Stimulated activated memory B cell treated with anti-CD40 and anti-IgM and Interleukin-4, amounts not matched to agents 10 μg/mL and 1 μg/mL and 100 μg/mL, for 72 hours (primary cell): ENCODE data around the gene PRIMA1.

Experiments used
- ATAC-seq: fragments of 150-1000 bp; cut with Tn5 transposase; 2 replicates; pipeline ENCODE4 v1.10.0; 2021
- H3K27ac Mint-ChIP-seq: one replicate; pipeline ENCODE4 v1.8.0; 2022; ENCODE audit warnings: mild to moderate bottlenecking, mixed read lengths
- H3K27me3 Mint-ChIP-seq: one replicate; pipeline ENCODE4 v1.8.0; 2022; ENCODE audit warnings: mixed read lengths
- H3K36me3 Mint-ChIP-seq: one replicate; pipeline ENCODE4 v1.8.0; 2022; ENCODE audit warnings: mixed read lengths
- H3K4me1 Mint-ChIP-seq: one replicate; pipeline ENCODE4 v1.8.0; 2022; ENCODE audit warnings: mixed read lengths
- H3K4me3 Mint-ChIP-seq: one replicate; pipeline ENCODE4 v1.8.0; 2022; ENCODE audit warnings: mild to moderate bottlenecking, moderate library complexity, mixed read lengths
- H3K9me3 Mint-ChIP-seq: one replicate; pipeline ENCODE4 v1.8.0; 2022; ENCODE audit warnings: mixed read lengths

PRIMA1 gene

GRCh38 chr14:93733631-93734030 is 54.7 kb downstream of the PRIMA1 start:
- H3K4me3 Mint-ChIP-seq, result no peak overlapping the region
- no peaks in the 10 kb centered on the region for H3K36me3 Mint-ChIP-seq
- no peak for ATAC-seq
- peaks cover 22% of the 10 kb centered on the region for H3K27me3 Mint-ChIP-seq
- H3K9me3 Mint-ChIP-seq, result no peaks in the 10 kb centered on the region
- no peaks in the 10 kb centered on the region for H3K4me1 Mint-ChIP-seq
- no peak overlapping the region for H3K27ac Mint-ChIP-seq

DNA sequence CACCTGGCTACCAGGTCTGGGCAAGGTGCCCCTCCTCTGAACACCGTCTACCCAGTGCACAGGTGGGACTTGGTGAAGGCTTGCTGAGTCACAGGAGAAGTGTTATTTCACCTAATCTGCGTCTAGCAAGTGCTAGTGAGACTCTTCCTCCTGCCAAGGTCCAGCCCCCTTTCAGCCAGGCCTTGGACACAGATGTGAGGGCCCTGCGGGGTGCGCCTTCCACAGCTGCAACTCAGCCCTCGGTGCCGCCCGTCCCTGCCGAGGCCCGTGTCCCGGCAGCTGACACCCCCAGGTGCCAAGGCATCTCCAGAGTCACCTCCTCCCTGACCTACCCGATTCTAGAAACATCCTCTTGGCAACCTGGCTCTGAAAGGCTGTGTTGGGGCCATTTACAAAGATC is 55.1 kb downstream of the PRIMA1 start:
- no peak overlapping the region for H3K4me3 Mint-ChIP-seq
- H3K36me3 Mint-ChIP-seq, result no peaks in the 10 kb centered on the region
- H3K27me3 Mint-ChIP-seq, result peaks cover 18% of the 10 kb centered on the region
- no peaks in the 10 kb centered on the region for H3K9me3 Mint-ChIP-seq
- ATAC-seq, result no peak
- no peaks in the 10 kb centered on the region for H3K4me1 Mint-ChIP-seq
- H3K27ac Mint-ChIP-seq, result no peak overlapping the region

- H3K4me1 Mint-ChIP-seq, result no peaks in the 10 kb centered on the region
- H3K36me3 Mint-ChIP-seq, result no peaks in the 10 kb centered on the region
- peaks cover 11% of the 10 kb centered on the region for H3K27me3 Mint-ChIP-seq
- H3K4me3 Mint-ChIP-seq, result no peak overlapping the region
- H3K9me3 Mint-ChIP-seq, result no peaks in the 10 kb centered on the region
- no peak for ATAC-seq
- no peak overlapping the region for H3K27ac Mint-ChIP-seq
These were observed 55.8 kb downstream of the PRIMA1 start for GRCh38 chr14:93732524-93732923.

- ATAC-seq, result no peak
- no peak overlapping the region for H3K27ac Mint-ChIP-seq
- H3K9me3 Mint-ChIP-seq, result no peaks in the 10 kb centered on the region
- H3K4me3 Mint-ChIP-seq, result no peak overlapping the region
- no peaks in the 10 kb centered on the region for H3K4me1 Mint-ChIP-seq
- peaks cover 4% of the 10 kb centered on the region for H3K27me3 Mint-ChIP-seq
- no peaks in the 10 kb centered on the region for H3K36me3 Mint-ChIP-seq
These were observed 56.5 kb downstream of the PRIMA1 start for GRCh38 chr14:93731753-93732152.

- no peak for ATAC-seq
- H3K4me1 Mint-ChIP-seq, result no peaks in the 10 kb centered on the region
- no peak overlapping the region for H3K4me3 Mint-ChIP-seq
- H3K27me3 Mint-ChIP-seq, result no peaks in the 10 kb centered on the region
- H3K9me3 Mint-ChIP-seq, result no peaks in the 10 kb centered on the region
- no peaks in the 10 kb centered on the region for H3K36me3 Mint-ChIP-seq
- H3K27ac Mint-ChIP-seq, result no peak overlapping the region
These were observed 58.3 kb downstream of the PRIMA1 start for GRCh38 chr14:93729993-93730392.

DNA sequence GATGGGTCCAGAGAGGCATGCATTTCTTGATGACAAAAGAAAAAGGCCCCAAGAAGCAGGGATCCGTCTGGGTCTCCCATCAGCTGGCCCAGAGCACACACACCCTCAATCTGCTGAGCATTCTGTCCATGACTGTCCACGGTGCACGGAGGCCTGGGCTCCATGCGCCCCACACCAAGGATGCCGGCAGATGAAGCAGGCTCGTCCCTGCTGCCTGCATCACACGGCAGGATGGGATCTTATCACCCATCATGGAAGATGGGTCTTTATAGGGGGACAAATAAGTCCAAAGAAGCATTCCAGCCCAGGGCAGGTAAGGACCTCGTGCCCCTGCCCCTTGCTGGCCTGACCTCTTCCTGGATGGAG is 59.7 kb downstream of the PRIMA1 start:
- H3K36me3 Mint-ChIP-seq, result no peaks in the 10 kb centered on the region
- no peak overlapping the region for H3K4me3 Mint-ChIP-seq
- H3K9me3 Mint-ChIP-seq, result no peaks in the 10 kb centered on the region
- H3K27ac Mint-ChIP-seq, result no peak overlapping the region
- no peaks in the 10 kb centered on the region for H3K27me3 Mint-ChIP-seq
- no peaks in the 10 kb centered on the region for H3K4me1 Mint-ChIP-seq
- no peak for ATAC-seq

DNA sequence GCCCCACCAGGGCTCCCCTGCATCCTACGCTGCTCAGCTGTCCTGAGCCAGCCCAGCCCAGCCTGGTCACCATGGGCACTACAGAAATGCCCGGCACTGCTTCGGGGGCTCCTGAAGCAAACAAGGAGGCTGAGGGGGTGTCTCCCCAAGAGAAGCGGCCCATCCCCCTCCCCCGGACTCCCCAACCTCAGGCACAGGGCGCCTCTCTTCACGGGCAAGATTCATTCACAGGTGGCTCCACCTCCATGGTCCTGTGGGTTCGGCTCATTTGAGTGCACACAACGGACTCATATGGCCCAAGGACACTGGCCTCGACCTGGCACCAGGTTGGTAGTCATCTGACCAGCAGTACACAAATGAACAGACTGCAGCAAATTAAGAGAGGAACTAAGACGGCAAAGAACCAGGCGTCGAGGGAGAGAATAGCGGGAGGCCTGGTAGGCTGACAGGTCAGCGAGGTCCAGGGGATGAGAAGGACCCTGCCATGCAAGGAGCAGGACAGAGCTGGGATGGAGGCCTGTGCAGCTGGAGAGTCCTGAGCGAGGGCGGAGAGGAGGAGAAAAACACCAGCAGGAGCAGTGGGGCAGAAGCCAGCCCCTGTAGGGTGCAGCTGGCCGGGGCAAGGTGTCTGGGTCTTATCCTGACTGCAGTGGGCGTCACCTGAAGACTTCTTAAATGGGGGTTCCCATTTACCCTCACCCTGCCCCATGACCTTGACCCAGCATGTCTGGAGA is 60.2 kb downstream of the PRIMA1 start:
- H3K27ac Mint-ChIP-seq, result no peak overlapping the region
- H3K9me3 Mint-ChIP-seq, result no peaks in the 10 kb centered on the region
- H3K4me3 Mint-ChIP-seq, result no peak overlapping the region
- H3K27me3 Mint-ChIP-seq, result no peaks in the 10 kb centered on the region
- no peak for ATAC-seq
- H3K4me1 Mint-ChIP-seq, result no peaks in the 10 kb centered on the region
- no peaks in the 10 kb centered on the region for H3K36me3 Mint-ChIP-seq

DNA sequence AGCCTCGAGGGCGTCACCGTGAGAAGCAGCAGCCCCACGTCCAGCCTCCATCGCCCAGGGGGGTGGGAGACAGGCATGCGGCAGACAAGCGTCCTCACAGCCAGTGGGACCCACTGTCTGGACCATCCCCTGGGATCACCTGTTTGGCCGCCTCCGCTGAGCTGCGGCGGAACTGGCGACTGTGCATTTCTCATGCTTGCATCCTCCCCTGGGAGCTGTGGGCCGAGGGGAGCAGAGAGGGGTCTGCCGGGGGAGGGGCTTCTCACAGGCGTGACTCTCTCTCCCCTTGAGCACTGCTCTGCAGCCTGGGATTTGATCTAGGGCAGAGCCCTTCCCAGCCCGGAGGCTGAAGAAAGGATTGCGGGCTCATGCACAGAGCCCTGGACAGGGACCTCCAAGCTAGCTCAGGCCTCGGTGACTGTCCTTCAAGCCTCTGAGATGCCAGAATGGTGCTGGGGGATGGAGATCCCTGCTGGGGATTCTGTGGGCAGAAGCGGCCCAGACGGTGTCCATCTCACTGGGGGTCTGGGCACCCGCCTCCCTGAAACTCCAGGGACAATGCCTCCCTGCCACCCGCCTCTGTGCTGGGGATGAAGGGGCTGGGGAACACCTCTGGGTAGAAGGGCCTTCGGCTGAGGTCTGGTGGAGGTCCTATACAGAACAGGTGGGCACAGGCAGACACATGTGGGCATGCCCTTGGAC is 61.1 kb downstream of the PRIMA1 start:
- Mint-ChIP-seq H3K4me1 (no peaks in the 10 kb centered on the region), H3K36me3 (no peaks in the 10 kb centered on the region), H3K27me3 (no peaks in the 10 kb centered on the region), H3K9me3 (peaks cover 5% of the 10 kb centered on the region), H3K27ac (no peak overlapping the region), H3K4me3 (no peak overlapping the region)
- ATAC-seq, result no peak

- ATAC-seq, result no peak
- Mint-ChIP-seq H3K36me3 (no peaks in the 10 kb centered on the region), H3K4me1 (no peaks in the 10 kb centered on the region), H3K9me3 (peaks cover 9% of the 10 kb centered on the region), H3K4me3 (no peak overlapping the region), H3K27ac (no peak overlapping the region), H3K27me3 (no peaks in the 10 kb centered on the region)
These were observed 62.3 kb downstream of the PRIMA1 start for GRCh38 chr14:93725993-93726392.

DNA sequence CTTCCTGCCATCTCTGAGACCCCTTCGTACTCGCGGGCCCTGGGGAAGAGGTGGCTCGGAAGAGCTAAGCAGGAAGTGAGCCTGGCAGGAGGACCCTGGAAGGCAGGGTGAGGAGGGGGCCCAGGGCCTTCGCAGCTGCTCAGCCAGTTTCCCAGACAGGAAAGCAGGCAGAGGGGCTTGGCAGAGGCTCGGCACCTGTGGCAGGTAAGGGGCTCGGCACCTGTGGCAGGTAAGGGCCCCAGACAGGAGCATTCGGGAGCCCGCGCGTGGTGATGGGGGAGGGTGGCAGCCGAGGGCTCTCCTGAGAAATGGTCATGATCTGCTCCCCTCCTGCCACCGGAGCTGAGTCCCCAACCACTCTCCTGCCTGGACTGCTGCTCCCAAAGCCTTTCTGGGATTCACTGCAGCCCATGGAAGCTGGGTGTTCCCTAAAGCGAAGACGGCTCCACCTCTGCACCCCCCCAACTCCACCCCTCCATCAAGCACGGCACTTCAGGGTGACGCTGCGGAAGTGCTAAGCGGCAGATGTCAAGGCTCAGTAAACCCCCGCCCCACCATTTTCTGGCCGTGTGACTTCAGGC is 63.2 kb downstream of the PRIMA1 start:
- Mint-ChIP-seq H3K27ac (no peak overlapping the region), H3K36me3 (no peaks in the 10 kb centered on the region), H3K4me3 (no peak overlapping the region), H3K27me3 (no peaks in the 10 kb centered on the region), H3K4me1 (no peaks in the 10 kb centered on the region), H3K9me3 (peaks cover 9% of the 10 kb centered on the region)
- no peak for ATAC-seq

- H3K36me3 Mint-ChIP-seq, result no peaks in the 10 kb centered on the region
- ATAC-seq, result no peak
These were observed 65.3 kb downstream of the PRIMA1 start for GRCh38 chr14:93723001-93723400.

DNA sequence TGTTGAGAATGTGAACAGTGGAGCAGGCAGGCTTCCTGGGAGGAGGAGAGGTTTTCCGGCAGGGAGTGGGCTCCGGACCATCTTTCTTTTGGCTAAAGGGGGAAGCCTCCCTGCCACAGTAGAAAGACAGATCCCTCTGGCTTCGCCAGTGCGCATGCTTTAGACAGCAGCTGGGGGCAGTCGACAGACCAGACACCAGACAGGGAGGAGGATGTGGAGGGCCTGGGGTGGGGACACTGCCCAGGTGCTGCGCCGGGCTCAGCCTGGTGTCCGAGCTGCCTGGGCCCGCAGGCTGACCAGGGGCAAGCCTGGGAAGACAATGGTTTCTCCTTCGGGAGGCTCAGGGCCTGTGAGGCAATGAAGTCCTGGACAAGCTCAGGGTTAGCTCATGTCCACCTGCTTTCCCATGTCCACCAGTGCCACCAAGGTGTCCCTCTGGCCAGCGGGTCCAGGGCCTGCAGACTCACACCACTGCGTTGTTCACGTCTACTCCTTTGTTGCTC is 67.3 kb downstream of the PRIMA1 start:
- H3K4me3 Mint-ChIP-seq, result no peak overlapping the region
- no peak for ATAC-seq
- H3K27ac Mint-ChIP-seq, result no peak overlapping the region
- peaks cover 9% of the 10 kb centered on the region for H3K9me3 Mint-ChIP-seq
- H3K36me3 Mint-ChIP-seq, result no peaks in the 10 kb centered on the region
- no peaks in the 10 kb centered on the region for H3K4me1 Mint-ChIP-seq
- H3K27me3 Mint-ChIP-seq, result peaks cover 2% of the 10 kb centered on the region

More at GRCh38 chr14:93723001-93723400, 65.3 kb downstream of the PRIMA1 start:
- no peaks in the 10 kb centered on the region for H3K4me1 Mint-ChIP-seq
- H3K9me3 Mint-ChIP-seq, result peaks cover 9% of the 10 kb centered on the region
- no peak overlapping the region for H3K27ac Mint-ChIP-seq
- no peak overlapping the region for H3K4me3 Mint-ChIP-seq
- H3K27me3 Mint-ChIP-seq, result no peaks in the 10 kb centered on the region

- ATAC-seq, result no peak
- no peaks in the 10 kb centered on the region for H3K4me1 Mint-ChIP-seq
- no peaks in the 10 kb centered on the region for H3K36me3 Mint-ChIP-seq
- H3K27ac Mint-ChIP-seq, result no peak overlapping the region
- peaks cover 9% of the 10 kb centered on the region for H3K9me3 Mint-ChIP-seq
- H3K27me3 Mint-ChIP-seq, result peaks cover 10% of the 10 kb centered on the region
- H3K4me3 Mint-ChIP-seq, result no peak overlapping the region
These were observed 68.0 kb downstream of the PRIMA1 start for GRCh38 chr14:93720076-93720815.

DNA sequence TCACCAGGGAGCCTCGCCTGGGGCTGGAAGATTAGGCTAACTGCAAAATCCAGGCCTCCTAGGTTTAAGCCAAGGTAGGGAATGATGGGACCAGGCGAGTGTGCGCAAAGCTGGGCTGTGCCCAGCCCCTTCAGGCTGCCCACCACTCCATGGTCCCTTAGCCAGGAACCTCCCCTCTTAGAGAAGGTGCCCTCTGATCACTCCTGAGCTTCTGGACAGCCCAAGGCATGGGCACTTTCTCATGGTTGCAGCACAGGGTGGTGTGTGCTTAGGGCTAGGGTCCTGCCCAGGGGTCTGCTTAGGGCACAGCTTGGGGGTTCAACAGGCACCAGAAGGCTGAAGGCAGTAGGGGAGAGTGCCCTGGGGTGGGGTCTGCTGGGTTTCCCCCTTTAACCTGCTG is 69.0 kb downstream of the PRIMA1 start:
- no peak for ATAC-seq
- Mint-ChIP-seq H3K9me3 (peaks cover 9% of the 10 kb centered on the region), H3K4me3 (no peak overlapping the region), H3K36me3 (no peaks in the 10 kb centered on the region), H3K4me1 (no peaks in the 10 kb centered on the region), H3K27ac (no peak overlapping the region), H3K27me3 (peaks cover 17% of the 10 kb centered on the region)

GRCh38 chr14:93717668-93718320 is 70.5 kb downstream of the PRIMA1 start:
- no peaks in the 10 kb centered on the region for H3K36me3 Mint-ChIP-seq
- no peak for ATAC-seq
- no peak overlapping the region for H3K4me3 Mint-ChIP-seq
- H3K27me3 Mint-ChIP-seq, result peaks cover 19% of the 10 kb centered on the region
- peaks cover 9% of the 10 kb centered on the region for H3K9me3 Mint-ChIP-seq
- no peak overlapping the region for H3K27ac Mint-ChIP-seq
- no peaks in the 10 kb centered on the region for H3K4me1 Mint-ChIP-seq
